NT2/D1 (cell line): ENCODE data around the gene CYFIP1.

Source experiments
- SUZ12 ChIP-seq: IDR thresholded peaks from 2 replicates; pipeline ENCODE4 v1.6.1; 2011; ENCODE audit not compliant: insufficient read length, insufficient read depth; ENCODE audit errors: extremely low read depth
- YY1 ChIP-seq: IDR thresholded peaks from 2 replicates; pipeline ENCODE4 v1.6.1; 2011; ENCODE audit not compliant: insufficient read length, insufficient read depth
- ZNF274 ChIP-seq: IDR thresholded peaks from 2 replicates; pipeline ENCODE4 v1.6.1; 2011; ENCODE audit warnings: mild to moderate bottlenecking, low read depth, low read length

GRCh38 chr15:22988811-22989210, 8.6 kb upstream of the CYFIP1 start:
- no peak for TF ChIP-seq ZNF274
- TF ChIP-seq SUZ12 = no peak
- no peak for TF ChIP-seq YY1
